HCT116 (cell line): ENCODE data around the gene ELL2. TPM values are rescaled to one million over a fixed set of nuclear protein-coding genes. Genes with fewer than 3 reads are reported as not detected.

ENCODE experiments used
- ATAC-seq: fragments of 200-7000 bp; cut with Tn5 transposase; 2 replicates; pipeline ENCODE4 v1.9.1; 2020; ENCODE audit warnings: mild to moderate bottlenecking, moderate library complexity
- BruUV-seq: library from RNA; stranded (reverse); fragments of 400-500 nt; replicated peaks from 2 replicates; lab custom pipeline; 2021; lab: Mats Ljungman, UMichigan
- CTCF ChIA-PET: fragments of 300-600 bp; sonication (Branson Sonifier 250); formaldehyde crosslinking; loops from one replicate; lab custom pipeline; 2021; ENCODE audit warnings: antibody characterized with exemption; lab: Charles Lee
- POLR2A ChIA-PET: fragments of 300-600, 350-600 bp; sonication (Branson Sonifier 250); formaldehyde crosslinking; loops from one replicate; lab custom pipeline; 2021; ENCODE audit warnings: antibody characterized with exemption; lab: Charles Lee
- RAD21 ChIA-PET, 2 experiments: fragments of 300-600 bp; sonication (Branson Sonifier 250); formaldehyde crosslinking; loops; one replicate each; lab custom pipeline; 2023; ENCODE audit warnings: low total read pairs in 2 of 2; ENCODE audit not compliant: uncharacterized antibody in 2 of 2, unreplicated experiment in 2 of 2, low non-redundant PET in 1 of 2; lab: Charles Lee
- DNase-seq: peaks from one replicate; pipeline ENCODE4 v3.0.0-alpha.2; 2010; ENCODE audit warnings: low read depth, low spot score
- H2AFZ ChIP-seq: fragments of 200-600 bp; shearing (Covaris generic), sonication (generic); 2 replicates; pipeline ENCODE4 v1.6.1; 2017; ENCODE audit warnings: low read depth, mixed run types, mixed read lengths, antibody characterized with exemption, low read length; ENCODE audit not compliant: poor library complexity, severe bottlenecking
- H3K27ac ChIP-seq: 2 replicates; pipeline ENCODE4 v1.5.1; 2012; ENCODE audit warnings: low read depth, low read length
- H3K27me3 ChIP-seq: fragments of 200-600 bp; sonication (generic); 2 replicates; pipeline ENCODE4 v1.6.1; 2016; ENCODE audit warnings: mixed run types, low read length, mixed read lengths; ENCODE audit not compliant: insufficient read depth
- H3K36me3 ChIP-seq, 2 experiments: fragments of 200-500 bp in 1 of 2; fragments of 200-600 bp in 1 of 2; sonication (Bioruptor generic) in 1 of 2; sonication (generic) in 1 of 2; 2 replicates each; pipeline versions ENCODE4 v1.5.1 to v1.6.1; 2014 to 2016; ENCODE audit warnings: low read length in 2 of 2, inconsistent platforms in 1 of 2, mixed read lengths in 1 of 2, mixed run types in 1 of 2; ENCODE audit not compliant: insufficient read depth in 2 of 2, control insufficient read depth in 1 of 2
- H3K4me1 ChIP-seq, 2 experiments: fragments of 200-600 bp in 1 of 2; sonication (generic) in 1 of 2; 2 replicates each; pipeline versions ENCODE4 v1.5.1 to v1.6.1; 2012 to 2017; ENCODE audit warnings: low read length in 2 of 2, inconsistent platforms in 1 of 2, mild to moderate bottlenecking in 1 of 2, mixed read lengths in 1 of 2, mixed run types in 1 of 2, moderate library complexity in 1 of 2; ENCODE audit not compliant: insufficient read depth in 2 of 2, control insufficient read depth in 1 of 2
- H3K4me2 ChIP-seq: fragments of 200-600 bp; sonication (generic); 2 replicates; pipeline ENCODE4 v1.6.1; 2017; ENCODE audit warnings: mixed run types, low read length, mixed read lengths
- H3K4me3 ChIP-seq, 2 experiments: fragments of 200-600 bp in 1 of 2; sonication (generic) in 1 of 2; replicated peaks in 1 of 2; 2 replicates each; pipeline ENCODE4 v1.5.1; 2011 to 2016; ENCODE audit warnings: low read length in 2 of 2, control low read depth in 1 of 2, low read depth in 1 of 2, mild to moderate bottlenecking in 1 of 2, mixed read lengths in 1 of 2, mixed run types in 1 of 2
- H3K79me2 ChIP-seq: fragments of 200-600 bp; sonication (generic); 2 replicates; pipeline ENCODE4 v1.6.1; 2017; ENCODE audit warnings: mild to moderate bottlenecking, mixed run types, low read length, moderate library complexity, mixed read lengths; ENCODE audit not compliant: insufficient read depth
- H3K9ac ChIP-seq: fragments of 200-600 bp; sonication (generic); 2 replicates; pipeline ENCODE4 v1.6.1; 2016; ENCODE audit warnings: low read length, mixed read lengths
- H3K9me2 ChIP-seq: fragments of 200-600 bp; sonication (generic), shearing (Covaris generic); 2 replicates; pipeline ENCODE4 v1.6.1; 2017; ENCODE audit warnings: mixed run types, mild to moderate bottlenecking, moderate library complexity; ENCODE audit not compliant: insufficient read depth
- H3K9me3 ChIP-seq, 2 experiments: fragments of 200-500 bp in 1 of 2; fragments of 200-600 bp in 1 of 2; sonication (Bioruptor generic) in 1 of 2; sonication (generic) in 1 of 2; 2 replicates each; pipeline ENCODE4 v1.6.1; 2014 to 2017; ENCODE audit warnings: low read length in 2 of 2, mixed read lengths in 2 of 2, inconsistent platforms in 1 of 2, low read depth in 1 of 2, mild to moderate bottlenecking in 1 of 2, mixed run types in 1 of 2, moderate library complexity in 1 of 2; ENCODE audit not compliant: control insufficient read depth in 1 of 2, insufficient read depth in 1 of 2
- H4K20me1 ChIP-seq: fragments of 200-600 bp; sonication (generic), shearing (Covaris generic); 2 replicates; pipeline ENCODE4 v1.6.1; 2017; ENCODE audit warnings: mixed run types, mild to moderate bottlenecking, moderate library complexity; ENCODE audit not compliant: insufficient read depth
- CBX3 ChIP-seq: IDR thresholded peaks from 2 replicates; pipeline ENCODE4 v1.6.1; 2012; ENCODE audit warnings: low read depth
- CTCF ChIP-seq, 3 experiments: fragments of 200-600 bp in 1 of 3; sonication (generic) in 1 of 3; IDR thresholded peaks in 2 of 3; conservative IDR thresholded peaks in 1 of 3; 2 replicates each; pipeline ENCODE4 v1.5.1; 2012 to 2017; ENCODE audit warnings: low read depth in 2 of 3, low read length in 2 of 3, antibody characterized with exemption in 1 of 3, borderline replicate concordance in 1 of 3, control low read depth in 1 of 3, mild to moderate bottlenecking in 1 of 3, mixed read lengths in 1 of 3, mixed run types in 1 of 3, moderate library complexity in 1 of 3; ENCODE audit not compliant: insufficient read depth in 1 of 3
- EGR1 ChIP-seq: IDR thresholded peaks from 2 replicates; pipeline ENCODE4 v1.6.1; 2012; ENCODE audit warnings: low read depth
- ELF1 ChIP-seq: IDR thresholded peaks from 2 replicates; pipeline ENCODE4 v1.6.1; 2012; ENCODE audit warnings: low read depth, borderline replicate concordance
- POLR2AphosphoS5 ChIP-seq: IDR thresholded peaks from 2 replicates; pipeline ENCODE4 v1.6.1; 2011; ENCODE audit warnings: mild to moderate bottlenecking, low read depth, low read length, moderate library complexity
- REST ChIP-seq: IDR thresholded peaks from 2 replicates; pipeline ENCODE4 v1.6.1; 2012; ENCODE audit warnings: low read depth
- SIN3A ChIP-seq: IDR thresholded peaks from 2 replicates; pipeline ENCODE4 v1.6.1; 2012; ENCODE audit warnings: low read depth
- YY1 ChIP-seq: IDR thresholded peaks from 2 replicates; pipeline ENCODE4 v1.6.1; 2011; ENCODE audit warnings: low read length, low read depth, moderate library complexity, mild to moderate bottlenecking; ENCODE audit not compliant: insufficient replicate concordance; ENCODE audit errors: extremely low read depth
- ZBTB33 ChIP-seq: IDR thresholded peaks from 2 replicates; pipeline ENCODE4 v1.6.1; 2011; ENCODE audit warnings: mild to moderate bottlenecking, low read length, moderate library complexity; ENCODE audit not compliant: insufficient replicate concordance; ENCODE audit errors: extremely low read depth
- ZNF274 ChIP-seq: fragments of 200-500 bp; sonication (Bioruptor generic); IDR thresholded peaks from 2 replicates; pipeline ENCODE4 v1.6.1; 2014; ENCODE audit warnings: mild to moderate bottlenecking, low read depth, low read length, inconsistent platforms
- intact Hi-C: fragments of 100-400 bp; cut with micrococcal nuclease; formaldehyde crosslinking; loops from 2 replicates; pipeline ENCODE4 v1.10.0; 2022
- total RNA-seq: library from RNA; stranded (reverse); gene quantifications from one replicate; pipeline ENCODE4 v1.2.1, GENCODE V29; 2021; ENCODE audit not compliant: unreplicated experiment

The ELL2 gene
- total RNA-seq, 1 experiment from 2014 or later, result 29.8 TPM

- Histone ChIP-seq H3K9me2 (no peaks in the 10 kb centered on the region), H3K36me3 (no peaks in the 10 kb centered on the region), H3K9me3 (no peaks in the 10 kb centered on the region), H3K9ac (no peak overlapping the region), H4K20me1 (no peaks in the 10 kb centered on the region), H3K4me1 (no peaks in the 10 kb centered on the region), H2AFZ (no peak overlapping the region), H3K27me3 (no peaks in the 10 kb centered on the region), H3K4me3 (no peak overlapping the region), H3K27ac (no peak overlapping the region), H3K4me2 (no peak overlapping the region), H3K79me2 (no peaks in the 10 kb centered on the region)
- no peak for DNase-seq
- ChIA-PET CTCF (no interaction called here), POLR2A (no interaction called here), RAD21 (no interaction called here)
- no peak for ATAC-seq
- TF ChIP-seq YY1, result no peak
- no peak for TF ChIP-seq POLR2AphosphoS5
- no peak for TF ChIP-seq ELF1
- intact Hi-C loops, result no loop called here
- no TSS peak for BruUV-seq
Observed at GRCh38 chr5:95873351-95873750, 88.3 kb downstream of the ELL2 start.

- DNase-seq, result no peak
- RAD21 ChIA-PET, result no interaction called here
- no peak overlapping the region for H3K4me3 ChIP-seq
- no peaks in the 10 kb centered on the region for H3K9me2 ChIP-seq
- ATAC-seq, result no peak
- H3K79me2 ChIP-seq, result no peaks in the 10 kb centered on the region
- H3K4me1 ChIP-seq, result no peaks in the 10 kb centered on the region
- no peaks in the 10 kb centered on the region for H3K27me3 ChIP-seq
- POLR2A ChIA-PET, result no interaction called here
- no peaks in the 10 kb centered on the region for H4K20me1 ChIP-seq
- H3K27ac ChIP-seq, result no peak overlapping the region
- CTCF ChIA-PET, result no interaction called here
- H3K9ac ChIP-seq, result no peak overlapping the region
- no peaks in the 10 kb centered on the region for H3K9me3 ChIP-seq
- BruUV-seq, result no TSS peak
- no peaks in the 10 kb centered on the region for H3K36me3 ChIP-seq
- H3K4me2 ChIP-seq, result no peak overlapping the region
- intact Hi-C loops, result no loop called here
- no peak overlapping the region for H2AFZ ChIP-seq
- TF ChIP-seq ZBTB33 (no peak), SIN3A (no peak), EGR1 (no peak), CTCF (IDR thresholded peaks at IDR 0.05 in 2 of 3, conservative IDR thresholded peaks at IDR 0.05 in 1 of 3; ENCODE audit: borderline replicate concordance in 1 of 3, insufficient read depth in 1 of 3, low read depth in 2 of 3, low read length in 2 of 3) (no peak), ZNF274 (no peak), REST (no peak), CBX3 (no peak)
Observed at GRCh38 chr5:95872346-95873268, 89.0 kb downstream of the ELL2 start.
